ENCODE results near the gene FANCD2OS. TPM values are rescaled to one million over a fixed set of nuclear protein-coding genes. Genes with fewer than 3 reads are reported as not detected.

Gene FANCD2OS
- total RNA-seq, 4 donors from 2014 or later = not detected

DNA sequence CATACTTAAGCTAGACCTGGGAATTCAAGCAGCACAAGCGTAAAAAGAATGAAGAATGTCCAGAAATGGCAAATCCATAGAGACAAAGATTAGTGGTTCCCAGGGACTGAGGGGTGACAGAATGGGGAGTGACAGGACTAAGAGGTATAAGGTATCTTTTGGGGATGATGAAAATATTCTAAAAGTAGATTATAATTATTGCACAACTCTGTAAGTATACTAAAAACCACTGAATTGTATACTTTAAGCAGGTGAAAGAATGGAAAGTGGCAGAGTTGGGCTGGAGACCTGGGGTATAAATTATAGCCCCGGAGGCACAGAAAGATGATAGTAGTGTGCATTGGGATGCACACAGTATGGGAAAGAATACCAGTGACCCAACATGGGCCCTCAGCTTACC lies 13.0 kb upstream of the FANCD2OS start:
- TF ChIP-seq, protein P1, sequence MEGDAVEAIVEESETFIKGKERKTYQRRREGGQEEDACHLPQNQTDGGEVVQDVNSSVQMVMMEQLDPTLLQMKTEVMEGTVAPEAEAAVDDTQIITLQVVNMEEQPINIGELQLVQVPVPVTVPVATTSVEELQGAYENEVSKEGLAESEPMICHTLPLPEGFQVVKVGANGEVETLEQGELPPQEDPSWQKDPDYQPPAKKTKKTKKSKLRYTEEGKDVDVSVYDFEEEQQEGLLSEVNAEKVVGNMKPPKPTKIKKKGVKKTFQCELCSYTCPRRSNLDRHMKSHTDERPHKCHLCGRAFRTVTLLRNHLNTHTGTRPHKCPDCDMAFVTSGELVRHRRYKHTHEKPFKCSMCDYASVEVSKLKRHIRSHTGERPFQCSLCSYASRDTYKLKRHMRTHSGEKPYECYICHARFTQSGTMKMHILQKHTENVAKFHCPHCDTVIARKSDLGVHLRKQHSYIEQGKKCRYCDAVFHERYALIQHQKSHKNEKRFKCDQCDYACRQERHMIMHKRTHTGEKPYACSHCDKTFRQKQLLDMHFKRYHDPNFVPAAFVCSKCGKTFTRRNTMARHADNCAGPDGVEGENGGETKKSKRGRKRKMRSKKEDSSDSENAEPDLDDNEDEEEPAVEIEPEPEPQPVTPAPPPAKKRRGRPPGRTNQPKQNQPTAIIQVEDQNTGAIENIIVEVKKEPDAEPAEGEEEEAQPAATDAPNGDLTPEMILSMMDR (IDR thresholded peaks at IDR 0.05) = no peak
- DNase-seq (ENCODE audit: low spot score) (no peak), ATAC-seq (ENCODE audit: low FRiP score) (no peak)

DNA sequence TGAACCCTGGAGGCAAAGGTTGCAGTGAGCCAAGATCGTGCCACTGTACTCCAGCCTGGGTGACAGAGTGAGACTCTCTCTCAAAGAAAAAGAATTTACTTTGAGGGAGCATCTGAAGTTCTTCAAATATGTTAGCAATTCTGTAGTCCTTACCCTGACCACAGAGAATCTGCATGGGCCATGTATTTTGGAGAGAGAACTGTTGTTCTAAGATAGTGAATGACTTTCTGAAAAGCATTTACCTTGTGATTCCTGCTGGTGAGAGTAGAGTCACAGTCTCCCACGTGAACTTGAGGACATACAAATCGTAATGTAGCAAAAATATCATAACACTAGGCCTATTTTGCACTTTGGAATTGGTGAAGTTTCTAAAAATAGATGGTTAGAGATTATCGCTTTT lies 11.3 kb upstream of the FANCD2OS start:
- TF ChIP-seq, protein P1 (IDR thresholded peaks at IDR 0.05) = no peak
- DNase-seq (ENCODE audit: low spot score) = no peak
- no peak for ATAC-seq (ENCODE audit: low FRiP score)

DNA sequence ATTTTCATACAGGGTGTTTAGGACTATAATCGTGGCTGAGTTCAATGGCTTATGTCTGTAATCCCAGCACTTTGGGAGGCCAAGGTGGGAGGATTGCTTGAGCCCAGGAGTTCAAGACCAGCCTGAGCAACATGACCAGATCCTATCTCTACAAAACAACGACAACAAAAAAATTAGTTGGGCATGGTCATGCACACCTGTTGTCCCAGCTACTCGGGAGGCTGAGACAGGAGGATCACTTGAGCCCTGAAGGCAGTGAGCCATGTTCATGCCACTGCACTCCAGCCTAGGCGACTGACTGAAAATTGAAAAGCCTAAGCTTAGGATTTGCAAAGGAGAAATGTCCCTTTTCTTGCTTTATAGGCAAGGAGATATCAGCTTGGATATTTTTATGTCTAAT lies 8.9 kb upstream of the FANCD2OS start:
- DNase-seq (ENCODE audit: low spot score) = no peak
- ATAC-seq (ENCODE audit: low FRiP score) = no peak
- TF ChIP-seq, protein P1 (IDR thresholded peaks at IDR 0.05) = no peak

DNA sequence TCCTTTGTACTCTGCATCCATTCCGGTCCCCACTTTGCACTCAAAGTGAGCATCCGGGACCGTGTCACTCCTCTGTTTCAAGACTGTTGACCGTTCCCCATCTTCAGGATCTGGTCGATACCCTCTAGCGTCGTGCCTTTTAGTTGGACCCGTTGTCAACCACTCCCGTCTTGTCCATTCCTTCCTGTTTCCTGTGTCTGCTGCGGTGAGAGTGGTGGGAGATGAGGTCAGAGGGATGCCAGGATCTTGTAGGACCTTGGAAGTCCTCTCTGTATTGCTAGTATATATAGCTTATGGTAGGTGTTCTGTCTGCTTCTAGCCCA lies 8.0 kb upstream of the FANCD2OS start:
- ATAC-seq (ENCODE audit: low FRiP score) (peak; percentile 2), DNase-seq (ENCODE audit: low spot score) (no peak)
- TF ChIP-seq, protein P1 (IDR thresholded peaks at IDR 0.05) = no peak

DNA sequence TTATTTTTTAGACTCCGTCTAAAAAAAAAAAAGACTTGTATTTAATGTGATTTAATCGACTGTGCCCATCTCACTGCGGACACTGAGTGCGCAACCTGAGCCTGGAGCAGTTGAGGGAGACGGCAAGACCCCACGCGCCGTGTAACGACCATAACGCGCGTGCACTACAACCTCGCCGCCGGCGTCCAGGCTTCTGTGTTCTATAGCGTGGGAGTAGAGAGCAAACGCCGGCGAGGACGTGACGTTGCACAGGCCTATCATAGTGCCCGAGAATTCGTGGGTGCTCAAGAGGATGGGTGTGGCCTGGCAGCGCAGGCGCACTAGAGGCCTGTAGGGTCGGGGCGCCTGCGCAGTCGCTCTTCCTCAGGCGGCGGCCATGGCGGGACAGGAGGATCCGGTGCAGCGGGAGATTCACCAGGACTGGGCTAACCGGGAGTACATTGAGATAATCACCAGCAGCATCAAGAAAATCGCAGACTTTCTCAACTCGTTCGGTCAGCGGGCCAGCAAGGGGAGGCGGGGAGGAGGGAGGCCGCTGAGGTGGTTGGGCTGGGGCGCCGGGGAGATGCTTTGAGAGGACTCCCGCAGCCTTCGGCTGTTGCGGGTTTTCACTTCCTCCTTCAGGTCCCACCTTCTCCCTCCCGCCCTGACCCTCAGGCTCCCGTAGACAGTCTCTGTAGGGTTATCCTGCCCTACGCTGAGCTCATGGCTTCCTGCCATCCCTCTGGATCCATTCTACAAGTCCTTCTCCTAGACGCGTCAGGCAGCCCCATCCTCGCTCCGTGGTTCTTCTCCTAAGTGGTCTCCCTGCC lies 7.5 kb upstream of the FANCD2OS start, which contains the start of gene BRK1:
Gene BRK1, plus strand, starts transcription at position 350 of the 812 bp plus-strand sequence. Its CDS starts 27 bp downstream, at position 377.
- TF ChIP-seq, protein P1 (IDR thresholded peaks at IDR 0.05) = no peak
- peak; percentile 89 for DNase-seq (ENCODE audit: low spot score)
- peak; percentile 100 for ATAC-seq (ENCODE audit: low FRiP score)

DNA sequence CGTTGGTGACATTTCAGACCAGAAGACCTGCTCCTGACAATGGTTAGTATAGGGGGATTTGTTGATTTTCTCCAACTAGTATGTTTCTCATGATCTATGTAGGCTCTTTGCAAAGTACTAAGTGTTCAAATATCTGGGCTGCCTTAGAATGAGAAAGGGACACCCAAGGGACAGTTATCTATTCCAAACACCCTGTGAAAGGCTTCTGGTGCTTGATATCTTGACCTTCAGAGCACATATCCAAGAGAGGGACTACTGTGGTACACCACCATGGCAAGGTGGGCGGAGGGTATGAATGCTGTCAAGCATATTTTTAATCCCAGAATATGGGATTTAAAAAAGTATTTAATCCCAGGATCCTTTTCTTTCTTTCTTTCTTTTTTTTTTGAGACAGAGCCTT lies 1.1 kb downstream of the FANCD2OS start:
- DNase-seq (ENCODE audit: low spot score) (no peak), ATAC-seq (ENCODE audit: low FRiP score) (no peak)
- TF ChIP-seq, protein P1 (IDR thresholded peaks at IDR 0.05) = no peak

DNA sequence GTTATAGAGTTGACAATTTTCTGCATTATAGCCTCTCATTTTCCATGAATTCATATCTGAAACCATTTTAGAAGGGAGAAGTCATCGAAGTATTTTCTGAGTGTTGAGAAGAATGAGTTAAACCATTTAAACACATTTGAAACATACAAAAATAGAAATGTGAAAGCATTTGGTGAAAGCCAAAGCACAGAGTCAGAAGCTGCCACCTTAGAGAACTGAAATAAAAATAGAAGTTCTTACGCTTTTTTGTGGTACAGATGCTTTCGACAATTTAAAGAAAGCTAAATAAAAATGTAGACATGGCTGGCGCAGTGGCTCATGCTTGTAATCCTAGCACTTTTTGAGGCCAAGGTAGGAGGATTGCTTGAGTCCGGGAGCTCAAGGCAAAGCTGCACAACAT lies 9.0 kb downstream of the FANCD2OS start:
- no peak for ATAC-seq (ENCODE audit: low FRiP score)
- TF ChIP-seq, protein P1 (IDR thresholded peaks at IDR 0.05) = no peak
- DNase-seq (ENCODE audit: low spot score) = no peak
